ENCODE measurements around the gene FAM3D. TPM values are rescaled to one million over a fixed set of nuclear protein-coding genes. Genes with fewer than 3 reads are reported as not detected.
"Not testable (repeated sequence)": the region's sequence is repeated elsewhere in the genome, so short reads cannot be mapped to it uniquely, and the experiment has no call there.

The FAM3D gene
- total RNA-seq: 100 to 1,000 TPM; 243 to 431 (median 364) TPM

GRCh38 chr3:58666683-58667082 lies at the start of gene FAM3D:
FAM3D (minus strand) TSS chr3:58666774; CDS start chr3:58655563, 11,211 bp downstream.
- H3K27ac ChIP-seq: peak within 1 kb of the TSS; percentile 88 to 93 (median 90)
- DNase-seq: peak; percentile 84
- peaks cover 10 to 68% (median 51%) of the 10 kb centered on the region in 4 donors for H3K4me1 ChIP-seq
- TF ChIP-seq EP300 (IDR thresholded peaks at IDR 0.05; ENCODE audit: low read depth): peak; percentile 58
- peak; percentile 85 to 99 (median 96) for TF ChIP-seq POLR2AphosphoS5 (IDR thresholded peaks at IDR 0.05)
- no peak for TF ChIP-seq CTCF (IDR thresholded peaks at IDR 0.05)
- peak; percentile 99 for TF ChIP-seq POLR2A (IDR thresholded peaks at IDR 0.05)
- no peaks in the 10 kb centered on the region for H3K36me3 ChIP-seq
- WGBS, 2 donors (ENCODE audit: low coverage in 1 of 2): 50% methylated on average over 6 of the region's 6 CpGs; no CpG with 5 or more reads in 1 of the 2 donors
- intact Hi-C loops (cut with DNase I; ENCODE audit: low total_unique reads) (no loop called here), in situ Hi-C loops (cut with MboI; ENCODE audit: low pct_ligation_motif_present in 1 of 4, low pct_unique_long_range_greater_than_20kb in 1 of 4, low sequenced_read_pairs in 3 of 4) (no loop called here)
- no peaks in the 10 kb centered on the region for H3K27me3 ChIP-seq
- H3K4me3 ChIP-seq: peak within 1 kb of the TSS; percentile 13 to 53 (median 42)
- no peaks in the 10 kb centered on the region for H3K9me3 ChIP-seq

- H3K4me1 ChIP-seq: no peaks in the 10 kb centered on the region
- H3K9me3 ChIP-seq: no peaks in the 10 kb centered on the region
- H3K4me3 ChIP-seq: no peak overlapping the region
- no peaks in the 10 kb centered on the region for H3K36me3 ChIP-seq
- no peaks in the 10 kb centered on the region for H3K27me3 ChIP-seq
- WGBS, 2 donors (ENCODE audit: low coverage in 1 of 2): 53 to 72% methylated on average over 2 to 3 of the region's 3 CpGs
- DNase-seq: no peak
- TF ChIP-seq CTCF (IDR thresholded peaks at IDR 0.05) (no peak), POLR2A (IDR thresholded peaks at IDR 0.05) (no peak), EP300 (IDR thresholded peaks at IDR 0.05; ENCODE audit: low read depth) (no peak), POLR2AphosphoS5 (IDR thresholded peaks at IDR 0.05) (no peak)
- in situ Hi-C loops (cut with MboI; ENCODE audit: low pct_ligation_motif_present in 1 of 4, low pct_unique_long_range_greater_than_20kb in 1 of 4, low sequenced_read_pairs in 3 of 4) (no loop called here), intact Hi-C loops (cut with DNase I; ENCODE audit: low total_unique reads) (no loop called here)
- H3K27ac ChIP-seq: no peak overlapping the region
Measured at GRCh38 chr3:58713715-58714401, 47.3 kb upstream of the FAM3D start.

- in situ Hi-C loops (cut with MboI; ENCODE audit: low pct_ligation_motif_present in 1 of 4, low pct_unique_long_range_greater_than_20kb in 1 of 4, low sequenced_read_pairs in 3 of 4) (no loop called here), intact Hi-C loops (cut with DNase I; ENCODE audit: low total_unique reads) (no loop called here)
- Histone ChIP-seq H3K27ac (no peak overlapping the region), H3K9me3 (no peaks in the 10 kb centered on the region), H3K4me1 (no peaks in the 10 kb centered on the region), H3K4me3 (no peak overlapping the region), H3K27me3 (no peaks in the 10 kb centered on the region), H3K36me3 (no peaks in the 10 kb centered on the region)
- no peak for DNase-seq
- WGBS, 2 donors (ENCODE audit: low coverage in 1 of 2): 84% methylated on average over 8 of the region's 8 CpGs; no CpG with 5 or more reads in 1 of the 2 donors
- TF ChIP-seq EP300 (IDR thresholded peaks at IDR 0.05; ENCODE audit: low read depth): no peak
- no peak for TF ChIP-seq POLR2A (IDR thresholded peaks at IDR 0.05)
- TF ChIP-seq POLR2AphosphoS5 (IDR thresholded peaks at IDR 0.05): no peak
- no peak for TF ChIP-seq CTCF (IDR thresholded peaks at IDR 0.05)
Measured at GRCh38 chr3:58711871-58712270, 45.3 kb upstream of the FAM3D start.

- H3K9me3 ChIP-seq; intact Hi-C loops (cut with DNase I; ENCODE audit: low total_unique reads); H3K27ac ChIP-seq; H3K4me3 ChIP-seq; DNase-seq; H3K27me3 ChIP-seq; in situ Hi-C loops (cut with MboI; ENCODE audit: low pct_ligation_motif_present in 1 of 4, low pct_unique_long_range_greater_than_20kb in 1 of 4, low sequenced_read_pairs in 3 of 4); H3K4me1 ChIP-seq; H3K36me3 ChIP-seq: not testable (repeated sequence)
- 87 to 88% methylated on average over 3 of the region's 3 CpGs for WGBS, 2 donors (ENCODE audit: low coverage in 1 of 2)
Measured at GRCh38 chr3:58708983-58709382, 42.4 kb upstream of the FAM3D start.
